HG02981 (cell line): ENCODE measurements around the gene EVPL.
A peak's percentile ranks its signal among the peaks of the same experiment; 100 is the strongest.
"Not testable (repeated sequence)": the region's sequence is repeated elsewhere in the genome, so short reads cannot be mapped to it uniquely, and the experiment has no call there.

ENCODE experiments used
- ATAC-seq: cut with Tn5 transposase; IDR thresholded peaks from one replicate; pipeline ENCODE4 v1.9.1; 2021; ENCODE audit warnings: mild to moderate bottlenecking, moderate library complexity; ENCODE audit not compliant: unreplicated experiment

The EVPL gene

GRCh38 chr17:76000016-76000754 is 26.9 kb downstream of the EVPL start:
- no peak for ATAC-seq

DNA sequence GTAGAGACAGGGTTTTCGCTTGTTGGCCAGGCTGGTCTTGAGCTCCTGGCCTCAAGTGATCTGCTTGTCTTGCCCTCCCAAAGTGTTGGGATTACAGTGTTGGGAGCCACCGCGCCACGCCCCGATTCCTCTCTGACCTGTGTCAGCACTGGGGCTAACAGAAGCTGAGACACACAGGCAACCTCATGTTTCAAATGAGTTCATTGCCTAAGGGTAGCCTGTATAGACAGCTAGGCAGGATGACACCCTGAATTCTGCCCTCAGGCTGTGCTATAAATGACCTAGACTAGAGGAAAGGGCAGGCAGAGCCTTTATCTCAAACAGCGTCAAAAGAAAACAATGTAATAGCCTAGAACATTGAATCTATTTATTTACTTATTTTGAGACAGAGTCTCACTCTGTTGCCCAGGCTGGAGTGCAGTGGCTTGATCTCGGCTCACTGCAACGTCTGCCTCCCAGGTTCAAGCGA is 28.7 kb downstream of the EVPL start:
- ATAC-seq, result no peak

DNA sequence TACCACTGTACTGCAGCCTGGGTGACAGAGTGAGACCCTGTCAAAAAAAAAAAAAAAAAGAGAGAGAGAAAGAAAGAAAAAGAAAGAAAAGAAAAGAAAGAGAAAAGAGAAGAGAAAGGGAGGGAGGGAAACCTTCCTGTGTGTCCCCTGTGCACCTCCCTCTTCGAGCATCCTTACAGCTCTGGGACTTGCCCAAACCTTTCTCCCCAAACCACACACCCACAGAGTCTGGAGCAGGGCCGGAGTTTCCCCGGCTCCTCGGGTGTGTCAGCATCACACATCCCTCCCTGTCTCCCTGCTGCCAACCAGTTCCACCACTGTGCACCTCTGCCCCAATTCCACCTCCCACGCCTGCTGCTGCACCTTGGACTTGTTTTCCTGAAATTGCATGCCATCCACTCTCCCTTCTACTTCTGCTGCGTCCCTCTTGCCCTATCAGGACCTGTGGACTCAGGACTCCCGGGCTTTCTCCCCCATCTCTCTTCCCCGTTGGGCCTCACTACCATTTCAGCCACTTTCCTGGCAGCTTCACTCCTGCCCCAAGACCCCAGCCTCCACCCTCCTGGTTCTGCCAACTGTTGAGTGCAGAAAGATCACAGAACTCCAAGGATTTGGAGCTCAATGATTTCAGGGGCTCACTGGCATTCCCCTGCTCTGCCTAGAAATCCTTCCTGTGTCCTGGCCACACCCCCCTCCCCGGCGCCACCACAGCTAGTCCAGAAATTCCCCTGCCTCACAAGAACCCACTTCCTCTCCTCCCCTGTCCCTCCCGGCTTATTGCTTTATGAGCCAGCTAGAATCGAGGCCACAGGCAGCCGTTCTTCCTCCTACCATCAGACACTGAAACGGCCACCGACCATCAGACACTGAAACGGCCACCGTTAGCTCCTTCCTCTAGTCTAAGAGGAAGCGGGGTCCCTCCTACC is 30.2 kb downstream of the EVPL start:
- ATAC-seq, result no peak

- ATAC-seq, result no peak
Measured at GRCh38 chr17:75995385-75995925, 31.7 kb downstream of the EVPL start.

GRCh38 chr17:75994802-75995370 is 32.2 kb downstream of the EVPL start:
- no peak for ATAC-seq

DNA sequence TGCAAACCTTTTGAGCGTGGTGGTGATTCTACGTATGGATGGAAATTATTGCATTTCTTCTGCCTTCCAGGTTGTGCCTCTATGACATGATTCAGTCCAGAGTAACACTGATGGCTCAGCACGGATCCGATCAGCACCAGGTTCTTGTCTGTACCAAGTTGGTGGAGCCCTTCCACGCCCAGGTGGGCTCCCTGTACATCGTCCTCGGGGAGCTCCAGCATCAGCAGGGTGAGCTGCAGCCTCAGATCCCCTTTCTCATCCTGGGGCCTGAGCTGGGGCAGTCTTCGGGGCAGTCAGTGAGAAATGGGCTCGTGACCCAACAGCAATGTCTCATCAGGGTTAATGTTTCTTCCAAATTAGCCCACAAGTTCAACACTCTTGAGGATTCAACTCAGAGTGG is 35.7 kb downstream of the EVPL start:
- ATAC-seq, result no peak

- no peak for ATAC-seq
Measured at GRCh38 chr17:75987041-75987440, 40.1 kb downstream of the EVPL start.

DNA sequence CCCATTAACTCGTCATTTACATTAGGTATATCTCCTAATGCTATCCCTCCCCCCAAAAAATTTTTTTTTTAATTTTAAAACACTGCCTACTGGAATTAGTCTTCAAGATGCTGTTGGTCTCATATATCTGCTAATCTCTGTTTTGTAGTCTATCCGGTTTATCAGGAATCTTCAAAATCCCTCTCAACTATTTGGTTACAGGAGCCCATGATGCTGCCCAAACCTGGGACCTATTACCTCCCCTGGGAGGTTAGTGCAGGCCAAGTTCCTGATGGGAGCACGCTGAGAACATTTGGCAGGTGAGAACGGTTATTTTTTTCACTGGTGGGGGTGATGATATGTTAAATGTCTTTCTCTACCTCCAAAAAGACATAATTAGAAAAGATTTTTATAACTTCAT is 41.1 kb downstream of the EVPL start:
- no peak for ATAC-seq

GRCh38 chr17:75983501-75984181 is 43.5 kb downstream of the EVPL start:
- ATAC-seq, result no peak

DNA sequence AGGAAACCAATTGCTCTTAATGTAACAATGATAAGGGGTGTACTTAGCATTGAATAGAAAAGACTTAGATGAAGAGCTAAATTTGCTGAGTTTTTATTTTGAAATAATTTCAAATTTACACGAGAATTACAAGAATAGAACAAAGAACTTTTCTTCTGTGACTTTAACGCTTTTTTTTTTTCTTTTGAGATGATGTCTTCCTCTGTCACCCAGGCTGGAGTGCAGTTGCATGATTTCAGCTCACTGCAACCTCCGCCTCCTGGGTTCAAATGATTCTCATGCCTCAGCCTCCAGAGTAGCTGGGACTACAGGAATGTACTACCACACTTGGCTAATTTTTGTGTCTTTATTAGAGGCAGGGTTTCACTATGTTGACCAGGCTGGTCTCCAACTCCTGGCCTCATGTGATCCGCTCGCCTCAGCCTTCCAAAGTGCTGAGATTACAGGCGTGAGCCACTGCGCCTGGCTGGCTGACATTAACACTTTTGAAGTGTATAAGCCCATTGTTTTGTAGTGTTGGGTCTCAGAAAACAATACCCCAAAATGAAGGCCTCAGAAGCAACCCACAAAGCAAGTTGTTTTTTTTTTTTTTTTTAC is 46.0 kb downstream of the EVPL start:
- no peak for ATAC-seq

GRCh38 chr17:75980188-75981018 is 46.7 kb downstream of the EVPL start:
- no peak for ATAC-seq

DNA sequence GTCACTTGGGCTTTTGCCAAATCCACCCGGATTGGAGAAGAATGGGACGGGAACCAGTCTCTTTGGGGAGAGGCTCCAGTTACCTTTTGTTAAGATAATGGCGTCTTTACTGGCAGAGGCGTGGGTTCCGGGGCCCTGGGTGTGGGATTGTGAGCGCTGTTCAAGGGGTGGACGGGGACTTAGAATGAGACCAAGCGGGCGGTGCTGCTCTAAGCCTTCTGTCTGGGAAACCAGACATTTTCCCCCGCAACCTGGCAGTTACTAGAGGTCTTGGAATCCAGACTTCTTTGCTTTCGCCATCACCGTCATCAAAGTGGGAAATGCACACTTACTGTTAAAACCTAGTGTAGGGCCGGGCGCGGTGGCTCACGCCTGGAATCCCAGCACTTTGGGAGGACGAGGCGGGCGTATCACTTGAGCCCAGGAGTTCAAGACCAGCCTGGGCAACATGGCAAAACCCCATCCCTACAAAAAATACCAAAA is 47.4 kb downstream of the EVPL start:
- no peak for ATAC-seq

DNA sequence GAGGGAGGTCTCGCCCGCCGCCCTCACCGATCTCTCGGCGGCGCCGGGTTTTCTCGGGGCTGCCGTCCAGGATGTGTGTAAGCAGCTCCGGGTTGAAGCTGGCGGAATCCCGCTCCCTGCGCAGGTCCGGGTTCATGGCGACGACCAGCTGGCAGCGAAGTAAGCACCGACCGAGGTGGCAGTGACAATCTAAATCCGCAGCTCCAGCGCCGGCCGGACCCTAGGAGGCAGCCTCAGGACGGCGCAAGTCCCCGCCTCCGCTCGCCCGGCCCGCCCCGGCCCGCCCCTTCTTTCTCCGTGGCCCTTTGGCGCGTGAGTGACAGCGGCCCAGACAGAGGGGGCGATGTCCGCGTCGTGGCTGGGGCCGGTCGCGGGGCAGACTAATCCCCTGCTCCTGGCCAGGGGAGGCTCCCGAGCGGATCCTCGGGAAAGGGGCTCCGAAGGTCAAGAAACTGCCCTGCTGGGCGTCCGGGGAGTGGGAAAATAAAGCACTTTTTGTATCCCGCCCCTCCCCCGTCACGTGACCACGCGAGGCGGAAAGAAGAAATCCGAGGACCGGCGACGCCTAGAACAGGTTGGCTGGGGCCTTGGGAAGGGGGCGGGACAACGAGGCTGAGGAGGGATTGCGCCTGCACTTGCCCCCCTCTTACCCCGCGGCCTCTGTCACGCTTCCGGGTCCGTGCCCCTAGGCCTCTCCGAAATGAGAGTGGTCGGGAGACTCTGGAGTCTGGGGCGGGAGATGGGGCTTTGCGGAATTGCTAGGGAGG is 48.0 kb downstream of the EVPL start, which contains the start of the genes ACOX1 and TEN1:
TSS of gene ACOX1 (minus strand) at position 229 of the 767 bp plus-strand sequence. CDS start at position 136, 93 bp downstream.
TSS of gene TEN1 (plus strand) at position 303 of the 767 bp plus-strand sequence. CDS start 6,953 bp downstream, outside the sequence.
- peak; percentile 85 for ATAC-seq

GRCh38 chr17:75976175-75976848 is 50.8 kb downstream of the EVPL start:
- no peak for ATAC-seq

DNA sequence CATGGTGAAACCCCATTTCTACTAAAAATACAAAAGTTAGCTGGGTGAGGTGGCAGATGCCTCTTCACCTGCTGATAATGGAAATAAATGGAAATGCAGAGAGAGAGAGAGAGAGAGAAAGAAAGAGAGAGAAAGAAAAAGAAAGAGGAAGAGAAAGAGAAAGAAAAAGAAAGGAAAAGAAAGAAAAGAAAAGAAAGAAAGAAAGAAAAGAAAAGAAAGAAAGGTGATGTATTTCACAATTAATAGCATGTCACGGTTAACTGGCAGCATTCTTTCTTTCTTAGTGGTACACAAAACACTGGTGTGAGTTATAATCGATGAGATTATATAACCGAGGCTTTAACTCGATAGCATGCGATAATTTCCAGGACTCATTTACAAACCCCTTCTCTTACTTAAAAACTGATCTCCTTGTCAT is 51.3 kb downstream of the EVPL start:
- ATAC-seq, result no peak

DNA sequence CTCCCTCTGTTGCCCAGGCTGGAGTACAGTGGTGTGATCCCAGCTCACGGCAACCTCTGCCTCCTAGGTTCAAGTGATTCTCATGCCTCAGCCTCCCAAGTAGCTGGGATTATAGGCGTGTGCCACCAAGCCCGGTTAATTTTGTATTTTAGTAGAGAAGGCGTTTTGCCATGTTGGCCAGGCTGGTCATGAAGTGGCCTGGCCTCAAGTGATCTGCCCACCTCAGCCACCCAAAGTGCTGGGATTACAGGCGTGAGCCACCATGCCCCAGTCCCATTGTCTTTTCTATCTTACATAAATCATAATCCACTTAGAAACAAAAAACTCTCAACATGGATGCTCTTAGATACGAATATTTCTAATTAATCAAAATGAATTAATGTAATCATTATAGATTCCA is 51.9 kb downstream of the EVPL start:
- ATAC-seq, result not testable (repeated sequence)

DNA sequence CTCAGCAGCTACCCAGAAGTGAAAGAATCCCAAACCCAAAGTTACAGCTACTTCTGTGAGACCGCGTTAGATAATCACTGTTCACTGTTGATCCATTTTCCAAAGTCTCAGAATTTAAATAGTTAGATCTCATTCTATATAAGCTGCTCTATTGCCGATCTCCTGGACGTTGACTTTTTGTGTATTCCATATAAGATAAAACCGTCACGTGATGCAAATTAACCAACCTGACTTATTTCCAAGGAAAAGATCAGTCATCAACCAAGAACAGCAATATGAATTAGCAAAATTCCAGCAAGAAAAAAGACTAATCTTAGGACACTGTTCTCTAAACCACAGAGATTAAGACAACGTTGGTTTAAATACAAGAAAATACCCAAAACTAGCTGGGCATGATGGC is 56.5 kb downstream of the EVPL start:
- no peak for ATAC-seq
